ENCODE data around the gene SLC2A5. TPM values are rescaled to one million over a fixed set of nuclear protein-coding genes. Genes with fewer than 3 reads are reported as not detected.
A peak's percentile ranks its signal among the peaks of the same experiment; 100 is the strongest.

The SLC2A5 gene
- total and polyA plus RNA-seq, 4 donors: 0.31 to 17.5 (median 8.1) TPM

DNA sequence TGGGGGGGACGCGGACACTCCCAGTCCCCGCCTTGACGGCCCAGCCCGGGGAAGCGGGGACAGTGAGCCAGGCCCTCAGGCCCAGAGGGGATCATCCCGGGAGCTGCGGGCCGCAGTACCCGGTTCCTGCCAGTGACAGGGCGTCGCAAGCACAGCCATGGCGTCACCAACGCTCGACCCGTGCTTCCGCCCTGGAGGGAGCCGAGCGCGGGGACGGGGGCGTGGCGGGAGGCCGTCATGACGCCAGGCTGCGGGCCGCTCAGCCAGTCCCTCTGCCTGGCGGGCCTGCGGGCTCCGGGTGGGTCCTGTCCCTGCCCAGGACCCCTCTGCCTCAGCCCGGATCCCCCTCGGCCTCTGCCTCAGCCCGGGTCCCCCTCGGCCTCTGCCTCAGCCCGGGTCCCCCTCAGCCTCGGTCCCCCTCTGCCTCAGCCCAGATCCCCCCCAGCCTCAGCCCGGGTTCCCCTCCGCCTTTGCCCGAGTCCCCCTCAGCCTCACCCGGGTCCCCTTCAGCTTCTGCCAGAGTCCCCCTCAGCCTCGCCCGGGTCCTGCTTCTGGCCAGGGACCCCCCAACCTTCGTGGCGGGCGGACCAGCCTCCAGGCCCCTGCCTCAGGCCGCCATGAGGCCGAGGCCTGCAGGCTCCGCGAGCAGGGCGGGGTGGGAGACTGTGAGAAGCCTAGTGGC lies 2.3 kb upstream of the SLC2A5 start:
- Histone ChIP-seq H3K4me1 (ENCODE audit: control insufficient read depth in 1 of 2, insufficient read depth in 2 of 2, low read length in 2 of 2) (no peaks in the 10 kb centered on the region), H3K27me3 (ENCODE audit: control insufficient read depth in 1 of 2, insufficient read depth in 2 of 2, low read length in 1 of 2) (no peaks in the 10 kb centered on the region), H3K9me3 (ENCODE audit: control insufficient read depth, low read length) (no peaks in the 10 kb centered on the region), H3K27ac (ENCODE audit: low read depth in 1 of 2, low read length in 2 of 2) (no peak overlapping the region), H3K36me3 (ENCODE audit: control insufficient read depth in 1 of 2, insufficient read depth in 2 of 2, low read length in 1 of 2) (no peaks in the 10 kb centered on the region), H3K4me3 (ENCODE audit: low read length in 2 of 2) (no peak overlapping the region)
- WGBS, 2 donors: 86 to 92% methylated on average over 48 to 50 of the region's 50 CpGs
- intact Hi-C loops (cut with DNase I): no loop called here
- no peak for DNase-seq
- ATAC-seq (ENCODE audit: low FRiP score): peak; percentile 45

DNA sequence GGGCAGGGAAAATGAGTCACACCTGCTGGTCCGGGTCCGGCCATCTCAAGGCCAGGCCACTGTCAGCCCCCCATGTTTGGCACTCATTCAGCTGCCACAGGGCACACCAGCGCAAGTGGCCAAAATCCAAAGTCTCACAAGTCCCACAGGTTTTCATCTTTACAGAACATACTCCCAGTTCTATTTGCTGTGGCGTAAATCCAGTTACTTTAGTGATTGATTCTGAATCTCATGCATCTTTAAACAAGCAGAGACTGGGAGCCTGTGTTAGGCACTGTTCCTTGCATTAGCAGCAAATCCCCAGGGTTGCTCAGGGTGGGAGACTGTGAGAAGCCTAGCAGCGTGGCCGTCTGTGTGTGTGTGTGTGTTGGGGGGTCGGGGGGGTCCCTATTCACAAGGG lies 1.1 kb upstream of the SLC2A5 start:
- DNase-seq (no peak), ATAC-seq (ENCODE audit: low FRiP score) (no peak)
- no peaks in the 10 kb centered on the region for H3K27me3 ChIP-seq (ENCODE audit: control insufficient read depth in 1 of 2, insufficient read depth in 2 of 2, low read length in 1 of 2)
- no peaks in the 10 kb centered on the region for H3K9me3 ChIP-seq (ENCODE audit: control insufficient read depth, low read length)
- H3K4me1 ChIP-seq (ENCODE audit: control insufficient read depth in 1 of 2, insufficient read depth in 2 of 2, low read length in 2 of 2): no peaks in the 10 kb centered on the region
- H3K4me3 ChIP-seq (ENCODE audit: low read length in 2 of 2): no peak overlapping the region
- intact Hi-C loops (cut with DNase I): no loop called here
- no peak overlapping the region for H3K27ac ChIP-seq (ENCODE audit: low read depth in 1 of 2, low read length in 2 of 2)
- no peaks in the 10 kb centered on the region for H3K36me3 ChIP-seq (ENCODE audit: control insufficient read depth in 1 of 2, insufficient read depth in 2 of 2, low read length in 1 of 2)
- 56 to 57% methylated on average over 7 of the region's 7 CpGs for WGBS, 2 donors

DNA sequence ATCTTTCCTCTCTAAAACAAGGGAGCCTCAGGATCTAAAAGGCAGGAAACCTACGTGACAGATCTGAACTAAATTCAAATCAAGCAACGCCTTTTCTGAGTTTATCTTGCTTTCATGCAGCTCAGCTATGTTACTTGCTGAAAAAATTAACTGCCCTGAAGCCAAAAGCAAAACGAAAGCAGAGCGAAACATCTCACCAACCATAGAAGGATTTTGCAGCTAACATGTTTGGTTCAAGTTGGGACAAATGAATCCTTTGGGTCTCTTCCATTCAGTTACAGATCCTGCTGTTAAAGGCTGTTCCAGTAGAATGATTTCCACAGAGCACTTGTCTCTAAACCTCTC lies 482 bp downstream of the SLC2A5 start:
- Histone ChIP-seq H3K27me3 (ENCODE audit: control insufficient read depth in 1 of 2, insufficient read depth in 2 of 2, low read length in 1 of 2) (no peaks in the 10 kb centered on the region), H3K9me3 (ENCODE audit: control insufficient read depth, low read length) (no peaks in the 10 kb centered on the region), H3K27ac (ENCODE audit: low read depth in 1 of 2, low read length in 2 of 2) (no peak overlapping the region), H3K4me1 (ENCODE audit: control insufficient read depth in 1 of 2, insufficient read depth in 2 of 2, low read length in 2 of 2) (no peaks in the 10 kb centered on the region), H3K36me3 (ENCODE audit: control insufficient read depth in 1 of 2, insufficient read depth in 2 of 2, low read length in 1 of 2) (no peaks in the 10 kb centered on the region), H3K4me3 (ENCODE audit: low read length in 2 of 2) (no peak overlapping the region)
- intact Hi-C loops (cut with DNase I): no loop called here
- ATAC-seq (ENCODE audit: low FRiP score) (no peak), DNase-seq (no peak)
- 1% methylated on average over 4 of the region's 4 CpGs for WGBS, 2 donors

GRCh38 chr1:9066945-9067807 lies 2.3 kb downstream of the SLC2A5 start:
- Histone ChIP-seq H3K9me3 (ENCODE audit: control insufficient read depth, low read length) (no peaks in the 10 kb centered on the region), H3K27me3 (ENCODE audit: control insufficient read depth in 1 of 2, insufficient read depth in 2 of 2, low read length in 1 of 2) (no peaks in the 10 kb centered on the region), H3K27ac (ENCODE audit: low read depth in 1 of 2, low read length in 2 of 2) (no peak overlapping the region), H3K4me1 (ENCODE audit: control insufficient read depth in 1 of 2, insufficient read depth in 2 of 2, low read length in 2 of 2) (no peaks in the 10 kb centered on the region), H3K4me3 (ENCODE audit: low read length in 2 of 2) (no peak overlapping the region), H3K36me3 (ENCODE audit: control insufficient read depth in 1 of 2, insufficient read depth in 2 of 2, low read length in 1 of 2) (no peaks in the 10 kb centered on the region)
- 86 to 91% methylated on average over 24 of the region's 24 CpGs for whole genome bisulfite sequencing, 2 donors
- DNase-seq (peak; percentile 80 to 88), ATAC-seq (ENCODE audit: low FRiP score) (peak; percentile 57)
- intact Hi-C loops (cut with DNase I): no loop called here

DNA sequence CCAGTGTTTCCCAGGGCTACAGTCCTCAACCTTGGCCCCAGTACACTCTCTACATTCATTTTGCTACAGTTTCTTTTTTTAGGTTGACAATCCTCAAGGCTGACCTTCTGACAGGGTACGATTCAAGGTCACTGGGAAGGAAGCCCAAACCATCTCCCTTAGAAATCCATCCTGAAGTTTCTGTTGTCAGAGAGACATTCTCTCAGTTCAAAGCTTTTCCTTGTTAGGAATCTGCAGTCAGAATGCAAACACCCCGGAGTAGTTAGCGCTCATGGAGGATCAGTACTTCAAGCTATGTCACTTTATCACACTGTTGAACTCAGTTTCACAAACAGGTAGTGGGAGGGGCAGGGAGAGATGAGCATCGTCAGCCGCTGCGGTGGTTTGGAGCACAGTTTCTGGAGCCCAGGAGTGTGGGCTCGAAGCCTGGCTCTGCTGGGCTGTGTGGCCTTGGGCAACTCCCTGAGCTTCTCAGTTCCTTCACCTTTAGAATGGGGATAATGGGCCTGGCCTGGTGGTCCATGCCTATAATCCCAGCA lies 4.2 kb downstream of the SLC2A5 start:
- intact Hi-C loops (cut with DNase I): no loop called here
- ATAC-seq (ENCODE audit: low FRiP score) (no peak), DNase-seq (no peak)
- WGBS, 2 donors: 84 to 90% methylated on average over 7 of the region's 7 CpGs
- no peaks in the 10 kb centered on the region for H3K36me3 ChIP-seq (ENCODE audit: control insufficient read depth in 1 of 2, insufficient read depth in 2 of 2, low read length in 1 of 2)
- H3K27me3 ChIP-seq (ENCODE audit: control insufficient read depth in 1 of 2, insufficient read depth in 2 of 2, low read length in 1 of 2): no peaks in the 10 kb centered on the region
- H3K4me3 ChIP-seq (ENCODE audit: low read length in 2 of 2): no peak overlapping the region
- H3K4me1 ChIP-seq (ENCODE audit: control insufficient read depth in 1 of 2, insufficient read depth in 2 of 2, low read length in 2 of 2): no peaks in the 10 kb centered on the region
- no peak overlapping the region for H3K27ac ChIP-seq (ENCODE audit: low read depth in 1 of 2, low read length in 2 of 2)
- no peaks in the 10 kb centered on the region for H3K9me3 ChIP-seq (ENCODE audit: control insufficient read depth, low read length)

DNA sequence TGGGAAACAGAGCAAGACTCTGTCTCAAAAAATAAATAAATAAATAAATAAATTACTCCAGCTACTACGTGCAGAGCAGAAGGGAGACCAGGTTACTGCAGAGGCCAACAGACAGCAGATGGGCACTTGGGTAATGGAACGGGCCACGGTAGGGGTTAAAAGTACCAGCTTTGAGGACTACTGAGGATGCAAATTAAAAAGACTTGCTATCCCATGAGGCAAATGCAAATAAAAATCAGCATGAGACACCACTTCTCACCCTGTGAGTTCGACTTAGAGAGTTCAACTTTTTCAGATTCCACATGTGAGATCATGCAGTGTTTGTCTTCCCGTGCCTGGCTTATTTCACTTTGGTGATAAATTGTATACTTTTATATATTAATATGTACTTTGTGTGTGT lies 6.6 kb downstream of the SLC2A5 start:
- Histone ChIP-seq H3K9me3 (ENCODE audit: control insufficient read depth, low read length) (no peaks in the 10 kb centered on the region), H3K27me3 (ENCODE audit: control insufficient read depth in 1 of 2, insufficient read depth in 2 of 2, low read length in 1 of 2) (no peaks in the 10 kb centered on the region), H3K36me3 (ENCODE audit: control insufficient read depth in 1 of 2, insufficient read depth in 2 of 2, low read length in 1 of 2) (no peaks in the 10 kb centered on the region), H3K27ac (ENCODE audit: low read depth in 1 of 2, low read length in 2 of 2) (no peak overlapping the region), H3K4me1 (ENCODE audit: control insufficient read depth in 1 of 2, insufficient read depth in 2 of 2, low read length in 2 of 2) (no peaks in the 10 kb centered on the region), H3K4me3 (ENCODE audit: low read length in 2 of 2) (no peak overlapping the region)
- DNase-seq: no peak
- no peak for ATAC-seq (ENCODE audit: low FRiP score)
- 83 to 88% methylated on average over 5 of the region's 5 CpGs for WGBS, 2 donors
- intact Hi-C loops (cut with DNase I): no loop called here

GRCh38 chr1:9062021-9062471 lies 7.4 kb downstream of the SLC2A5 start:
- Histone ChIP-seq H3K27me3 (ENCODE audit: control insufficient read depth in 1 of 2, insufficient read depth in 2 of 2, low read length in 1 of 2) (no peaks in the 10 kb centered on the region), H3K4me3 (ENCODE audit: low read length in 2 of 2) (no peak overlapping the region), H3K36me3 (ENCODE audit: control insufficient read depth in 1 of 2, insufficient read depth in 2 of 2, low read length in 1 of 2) (no peaks in the 10 kb centered on the region), H3K9me3 (ENCODE audit: control insufficient read depth, low read length) (no peaks in the 10 kb centered on the region), H3K4me1 (ENCODE audit: control insufficient read depth in 1 of 2, insufficient read depth in 2 of 2, low read length in 2 of 2) (no peaks in the 10 kb centered on the region), H3K27ac (ENCODE audit: low read depth in 1 of 2, low read length in 2 of 2) (no peak overlapping the region)
- 35 to 57% methylated on average over 7 of the region's 7 CpGs for WGBS, 2 donors
- intact Hi-C loops (cut with DNase I): no loop called here
- DNase-seq: no peak
- ATAC-seq (ENCODE audit: low FRiP score): no peak

DNA sequence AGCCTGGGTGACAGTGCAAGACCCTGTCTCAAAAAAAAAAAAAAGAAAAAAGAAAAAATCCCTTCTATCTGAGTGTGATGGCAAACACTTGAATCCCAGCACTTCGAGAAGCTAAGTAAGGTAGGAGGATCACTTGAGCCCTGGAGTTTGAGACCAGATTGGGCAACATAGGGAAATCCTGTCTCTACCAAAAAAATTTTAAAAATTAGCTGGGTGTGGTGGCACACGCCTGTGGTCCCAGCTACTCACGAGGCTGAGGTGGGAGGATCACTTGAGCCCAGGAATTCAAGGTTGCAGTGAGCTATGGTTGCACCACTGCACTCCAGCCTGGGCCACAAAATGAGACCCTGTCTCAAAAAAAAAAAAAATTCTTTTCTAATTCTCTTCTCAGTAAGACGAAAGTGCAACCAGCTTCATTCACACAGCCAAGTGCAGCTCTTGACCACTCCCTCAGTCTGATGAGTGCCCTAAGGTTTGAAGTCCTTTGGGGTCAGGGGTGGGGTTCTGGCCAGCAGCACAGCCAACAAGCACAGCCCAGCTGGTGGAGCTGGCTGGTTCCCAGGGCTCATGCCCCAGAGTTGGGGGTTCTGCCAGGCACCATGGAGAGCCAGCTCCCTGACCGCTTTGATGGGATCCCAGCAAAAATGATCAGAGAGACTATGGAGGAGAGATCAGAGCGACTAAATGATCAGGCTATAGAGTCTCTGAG lies 8.0 kb downstream of the SLC2A5 start:
- Histone ChIP-seq H3K4me3 (ENCODE audit: low read length in 2 of 2) (no peak overlapping the region), H3K4me1 (ENCODE audit: control insufficient read depth in 1 of 2, insufficient read depth in 2 of 2, low read length in 2 of 2) (no peaks in the 10 kb centered on the region), H3K27me3 (ENCODE audit: control insufficient read depth in 1 of 2, insufficient read depth in 2 of 2, low read length in 1 of 2) (no peaks in the 10 kb centered on the region), H3K36me3 (ENCODE audit: control insufficient read depth in 1 of 2, insufficient read depth in 2 of 2, low read length in 1 of 2) (no peaks in the 10 kb centered on the region), H3K9me3 (ENCODE audit: control insufficient read depth, low read length) (no peaks in the 10 kb centered on the region), H3K27ac (ENCODE audit: low read depth in 1 of 2, low read length in 2 of 2) (no peak overlapping the region)
- 45 to 55% methylated on average over 6 of the region's 6 CpGs for WGBS, 2 donors
- no peak for ATAC-seq (ENCODE audit: low FRiP score)
- intact Hi-C loops (cut with DNase I): no loop called here
- no peak for DNase-seq

All from aorta (tissue), 5 donors.